ENCODE data around the gene ZNF143. TPM values are rescaled to one million over a fixed set of nuclear protein-coding genes. Genes with fewer than 3 reads are reported as not detected.

Gene ZNF143
- total and polyA plus RNA-seq, 2 of the 4 experiments (the other 2 are of a cell fraction): 23.8 to 49.6 TPM

- no peak for TF ChIP-seq MAZ (IDR thresholded peaks at IDR 0.05; ENCODE audit: borderline replicate concordance, low read depth, low read length)
- TF ChIP-seq CEBPB (IDR thresholded peaks at IDR 0.05; ENCODE audit: low read depth, low read length): peak; percentile 84
- TF ChIP-seq CHD1 (IDR thresholded peaks at IDR 0.05; ENCODE audit: low read depth, low read length): peak; percentile 20; the same call in 1 of the 2 replicates
- no peak for TF ChIP-seq USF2 (IDR thresholded peaks at IDR 0.05; ENCODE audit: low read depth, low read length)
Observed at GRCh38 chr11:9566561-9567063, 105.8 kb downstream of the ZNF143 start (continued).

GRCh38 chr11:9567401-9567800 is 106.6 kb downstream of the ZNF143 start:
- Histone ChIP-seq H3K79me1 (ENCODE audit: low read depth in 1 of 2, low read length in 2 of 2) (peaks cover 3 to 32% of the 10 kb centered on the region in 2 experiments; a peak in 3 of 4 replicates), H3K9ac (ENCODE audit: low read depth, low read length) (no peak overlapping the region), H3K18ac (ENCODE audit: low read depth, low read length) (peak overlapping the region; percentile 29), H3K36me3 (ENCODE audit: control insufficient read depth, insufficient read depth, low read length) (no peaks in the 10 kb centered on the region), H2AK9ac (replicated peaks; ENCODE audit: low read depth, low read length, poor library complexity) (no peak overlapping the region), H3K27ac (ENCODE audit: insufficient read depth, low read length) (peak overlapping the region; percentile 68), H4K91ac (ENCODE audit: insufficient read depth, low read depth, low read length) (peak overlapping the region; percentile 57), H2BK5ac (ENCODE audit: low read depth, low read length, poor library complexity, severe bottlenecking) (peak overlapping the region; percentile 95), H3K4me3 (ENCODE audit: insufficient read depth, low read depth, low read length) (no peak overlapping the region), H2BK20ac (ENCODE audit: low read depth, low read length) (peak overlapping the region; percentile 64; the same call in 1 of the 2 replicates), H2BK15ac (ENCODE audit: low read depth, low read length) (peak overlapping the region; percentile 55), H2BK120ac (ENCODE audit: low read depth, low read length) (peak overlapping the region; percentile 96; the same call in 1 of the 2 replicates), H3K4ac (ENCODE audit: low read depth, low read length) (peak overlapping the region; percentile 68), H3K14ac (replicated peaks; ENCODE audit: low read depth, low read length) (0 out of 2 replicates have a peak overlapping the region, but pooled peaks have one; percentile 19), H3K4me1 (ENCODE audit: control insufficient read depth, insufficient read depth, low read length) (peaks cover 8% of the 10 kb centered on the region), H2AFZ (replicated peaks; ENCODE audit: low read length, poor library complexity) (no peak overlapping the region), H3K23ac (ENCODE audit: low read depth, low read length) (peak overlapping the region; percentile 25; the same call in 1 of the 2 replicates), H3K4me2 (ENCODE audit: low read depth, low read length) (no peak overlapping the region), H3K9me1 (ENCODE audit: insufficient read depth, low read length) (peaks cover 13% of the 10 kb centered on the region), H4K5ac (ENCODE audit: low read depth, low read length) (no peak overlapping the region), H2AK5ac (ENCODE audit: low read depth, low read length) (peak overlapping the region; percentile 84; the same call in 1 of the 2 replicates), H4K20me1 (ENCODE audit: insufficient read depth, low read length) (no peaks in the 10 kb centered on the region), H4K8ac (ENCODE audit: low read depth in 2 of 2, low read length in 2 of 2) (peak overlapping the region in 1 of 2 experiments; percentile 67; a peak in 2 of 4 replicates), H3K27me3 (ENCODE audit: control insufficient read depth, insufficient read depth, low read length) (no peaks in the 10 kb centered on the region), H3K9me3 (ENCODE audit: control insufficient read depth, insufficient read depth, low read length) (no peaks in the 10 kb centered on the region), H3K56ac (ENCODE audit: extremely low read depth, insufficient read depth, low read length) (no peak overlapping the region)
- in situ Hi-C loops (cut with MboI; ENCODE audit: low sequenced_read_pairs) (no loop called here), dilution Hi-C loops (cut with HindIII; ENCODE audit: low sequenced_read_pairs, unreplicated experiment) (no loop called here), intact Hi-C loops (cut with micrococcal nuclease) (no loop called here)
- no peak for DNase-seq
- ChIA-PET CTCF (interaction anchor here (0.6 to 1.2 kb wide), 2 partner anchors 46 to 171 kb away, joined by 3 to 5 read pairs; no protein-coding TSS in a partner anchor), POLR2A (ENCODE audit: unreplicated experiment) (no interaction called here)
- BruUV-seq (replicated peaks): no TSS peak
- WGBS, 2 experiments (ENCODE audit: extremely low coverage in 2 of 2, insufficient read length in 1 of 2): 100% methylated on average over 1 of the region's 5 CpGs; no CpG with 5 or more reads in 1 of the 2 experiments
- no peak for ATAC-seq (ENCODE audit: low read depth)
- TF ChIP-seq MAZ (IDR thresholded peaks at IDR 0.05; ENCODE audit: borderline replicate concordance, low read depth, low read length): no peak
- no peak for TF ChIP-seq CEBPB (IDR thresholded peaks at IDR 0.05; ENCODE audit: low read depth, low read length)
- no peak for TF ChIP-seq MAFK (IDR thresholded peaks at IDR 0.05; ENCODE audit: low read depth, low read length)
- TF ChIP-seq ELK1 (IDR thresholded peaks at IDR 0.05; ENCODE audit: borderline replicate concordance, low read depth, low read length): no peak
- no peak for TF ChIP-seq POLR2A (IDR thresholded peaks at IDR 0.05; ENCODE audit: low read depth, low read length)
- TF ChIP-seq RCOR1 (IDR thresholded peaks at IDR 0.05; ENCODE audit: insufficient replicate concordance, low read length): no peak
- TF ChIP-seq NFE2L2 (IDR thresholded peaks at IDR 0.05; ENCODE audit: low read depth, low read length): no peak
- no peak for TF ChIP-seq USF2 (IDR thresholded peaks at IDR 0.05; ENCODE audit: low read depth, low read length)
- no peak for TF ChIP-seq FOS (IDR thresholded peaks at IDR 0.05; ENCODE audit: low read depth, low read length)
- TF ChIP-seq RAD21 (IDR thresholded peaks at IDR 0.05; ENCODE audit: low read length): no peak
- no peak for TF ChIP-seq RFX5 (IDR thresholded peaks at IDR 0.05; ENCODE audit: low read depth, low read length)
- no peak for TF ChIP-seq SMC3 (IDR thresholded peaks at IDR 0.05; ENCODE audit: low read depth, low read length)
- TF ChIP-seq CHD1 (IDR thresholded peaks at IDR 0.05; ENCODE audit: low read depth, low read length): no peak
